Omental fat pad (tissue), 4 donors: Measurements from ENCODE around the gene VWDE. TPM values are rescaled to one million over a fixed set of nuclear protein-coding genes. Genes with fewer than 3 reads are reported as not detected.
"Not testable (repeated sequence)": the region's sequence is repeated elsewhere in the genome, so short reads cannot be mapped to it uniquely, and the experiment has no call there.

ENCODE experiments used
- ATAC-seq: fragments of 150-250 bp; one replicate; pipeline ENCODE4 v1.9.1; 2016; ENCODE audit warnings: mild to moderate bottlenecking, moderate library complexity; ENCODE audit not compliant: low FRiP score
- DNase-seq: peaks from one replicate; pipeline ENCODE4 v3.0.0-alpha.2; 2019; ENCODE audit warnings: low spot score
- total RNA-seq, 4 donors: library from RNA; depleted of rRNA; stranded (reverse); fragments of >200 nt; gene quantifications; one replicate each; pipeline ENCODE4 v1.1.0, GENCODE V29; 2016
- TF ChIP-seq, protein P1 (sequence below), 3 donors: fragments of 450-650 bp; IDR thresholded peaks; one replicate each; pipeline ENCODE4 v1.5.1; 2016 to 2017; ENCODE audit warnings: antibody characterized with exemption in 3 of 3, mild to moderate bottlenecking in 3 of 3, moderate library complexity in 2 of 3

VWDE gene
- total RNA-seq, 4 donors from 2014 or later, result 0.12 to 0.25 (median 0.16) TPM; not detected in 1

GRCh38 chr7:12418452-12418851, 14.8 kb upstream of the VWDE start:
- TF ChIP-seq, protein P1, sequence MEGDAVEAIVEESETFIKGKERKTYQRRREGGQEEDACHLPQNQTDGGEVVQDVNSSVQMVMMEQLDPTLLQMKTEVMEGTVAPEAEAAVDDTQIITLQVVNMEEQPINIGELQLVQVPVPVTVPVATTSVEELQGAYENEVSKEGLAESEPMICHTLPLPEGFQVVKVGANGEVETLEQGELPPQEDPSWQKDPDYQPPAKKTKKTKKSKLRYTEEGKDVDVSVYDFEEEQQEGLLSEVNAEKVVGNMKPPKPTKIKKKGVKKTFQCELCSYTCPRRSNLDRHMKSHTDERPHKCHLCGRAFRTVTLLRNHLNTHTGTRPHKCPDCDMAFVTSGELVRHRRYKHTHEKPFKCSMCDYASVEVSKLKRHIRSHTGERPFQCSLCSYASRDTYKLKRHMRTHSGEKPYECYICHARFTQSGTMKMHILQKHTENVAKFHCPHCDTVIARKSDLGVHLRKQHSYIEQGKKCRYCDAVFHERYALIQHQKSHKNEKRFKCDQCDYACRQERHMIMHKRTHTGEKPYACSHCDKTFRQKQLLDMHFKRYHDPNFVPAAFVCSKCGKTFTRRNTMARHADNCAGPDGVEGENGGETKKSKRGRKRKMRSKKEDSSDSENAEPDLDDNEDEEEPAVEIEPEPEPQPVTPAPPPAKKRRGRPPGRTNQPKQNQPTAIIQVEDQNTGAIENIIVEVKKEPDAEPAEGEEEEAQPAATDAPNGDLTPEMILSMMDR (IDR thresholded peaks at IDR 0.05), result no peak
- ATAC-seq (no peak), DNase-seq (no peak)

- TF ChIP-seq, protein P1 (IDR thresholded peaks at IDR 0.05), result no peak
- no peak for DNase-seq
- ATAC-seq, result no peak
Measured at GRCh38 chr7:12415072-12415471, 11.4 kb upstream of the VWDE start.

- ATAC-seq, result no peak
- TF ChIP-seq, protein P1 (IDR thresholded peaks at IDR 0.05), result no peak
- DNase-seq, result no peak
Measured at GRCh38 chr7:12412407-12412806, 8.7 kb upstream of the VWDE start.

DNA sequence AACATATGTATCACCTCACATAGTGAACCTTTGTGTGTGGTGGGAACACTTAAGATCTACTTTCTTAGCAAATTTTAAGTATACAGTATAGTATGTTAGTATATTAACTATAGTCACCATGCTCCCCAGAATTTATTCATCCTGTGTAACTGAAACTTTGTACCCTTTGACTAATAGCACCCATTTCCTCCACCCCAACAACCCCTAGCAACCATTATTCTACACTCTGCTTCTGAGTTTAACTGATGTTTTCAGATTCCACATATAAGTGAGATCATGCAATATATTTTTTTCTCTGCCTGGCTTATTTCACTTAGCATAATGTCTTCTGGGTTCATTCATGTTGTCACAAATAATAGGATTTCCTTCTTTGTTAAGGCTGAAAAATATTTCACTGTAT, 6.9 kb upstream of the VWDE start:
- DNase-seq (no peak), ATAC-seq (no peak)
- TF ChIP-seq, protein P1 (IDR thresholded peaks at IDR 0.05), result no peak

DNA sequence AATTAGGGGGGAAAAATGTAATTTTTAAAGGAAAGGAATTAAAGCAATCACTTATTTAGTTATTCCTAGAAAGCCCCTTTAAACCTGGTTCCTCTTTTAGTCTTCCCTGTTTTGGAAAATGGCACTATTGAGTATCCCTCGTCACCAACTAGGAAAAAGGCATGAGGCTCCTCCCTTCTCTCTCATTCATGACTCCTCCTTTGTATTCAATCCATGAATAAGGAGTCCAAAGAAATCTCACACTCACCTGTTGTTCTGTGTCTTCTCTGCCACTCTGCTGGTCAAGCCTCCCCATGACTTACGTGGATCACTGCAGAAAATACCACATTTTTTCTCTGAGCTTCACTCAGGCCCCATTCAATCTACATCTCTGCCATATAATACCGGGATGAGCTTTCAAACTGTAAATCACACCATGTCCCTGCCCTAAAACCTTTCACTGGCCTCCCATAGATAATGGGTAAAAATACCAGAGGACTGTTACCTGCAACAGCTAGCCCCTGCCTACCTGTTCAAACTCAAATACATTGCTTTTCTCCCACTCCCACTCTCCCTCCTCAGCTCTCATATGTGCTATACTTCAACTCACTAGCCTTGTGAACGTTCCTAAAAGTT, 5.5 kb upstream of the VWDE start:
- no peak for DNase-seq
- ATAC-seq, result no peak
- TF ChIP-seq, protein P1 (IDR thresholded peaks at IDR 0.05), result no peak

- not testable (repeated sequence) for ATAC-seq, DNase-seq
Measured at GRCh38 chr7:12407652-12408051, 4.0 kb upstream of the VWDE start.

- ATAC-seq (no peak), DNase-seq (no peak)
- TF ChIP-seq, protein P1 (IDR thresholded peaks at IDR 0.05), result no peak
Measured at GRCh38 chr7:12402365-12402725, 1.3 kb downstream of the VWDE start.
